B cell (primary cell): ENCODE results near the gene CPS1.

Source experiments
- EZH2 ChIP-seq: IDR thresholded peaks from 2 replicates; pipeline ENCODE4 v1.6.1; 2012; ENCODE audit warnings: borderline replicate concordance, low read depth, mild to moderate bottlenecking, moderate library complexity, low read length; ENCODE audit not compliant: insufficient read depth, poor library complexity, severe bottlenecking
- TF ChIP-seq, protein P1 (sequence below): fragments of 200-600 bp; IDR thresholded peaks from one replicate; pipeline ENCODE4 v1.8.0; 2022; ENCODE audit warnings: antibody characterized with exemption, mild to moderate bottlenecking

DNA sequence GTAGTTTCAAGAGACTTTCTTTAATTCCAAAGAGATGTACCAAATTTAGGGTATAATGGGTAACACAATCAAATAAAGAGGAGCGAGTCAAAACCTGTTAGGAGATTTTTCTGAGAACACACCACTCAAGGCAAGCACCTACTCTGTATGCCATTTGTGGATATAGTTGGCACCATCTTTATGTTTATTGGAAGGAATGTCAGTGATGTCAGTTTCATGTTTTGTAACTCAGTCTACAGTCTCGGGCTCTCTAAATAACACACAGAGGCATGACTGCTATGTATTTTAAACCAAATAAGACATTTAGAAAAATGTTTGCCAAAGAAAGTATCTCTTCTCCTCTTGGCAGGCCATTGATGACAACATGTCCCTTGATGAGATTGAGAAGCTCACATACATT, 59.7 kb downstream of the CPS1 start:
- TF ChIP-seq EZH2 = no peak
- TF ChIP-seq, protein P1, sequence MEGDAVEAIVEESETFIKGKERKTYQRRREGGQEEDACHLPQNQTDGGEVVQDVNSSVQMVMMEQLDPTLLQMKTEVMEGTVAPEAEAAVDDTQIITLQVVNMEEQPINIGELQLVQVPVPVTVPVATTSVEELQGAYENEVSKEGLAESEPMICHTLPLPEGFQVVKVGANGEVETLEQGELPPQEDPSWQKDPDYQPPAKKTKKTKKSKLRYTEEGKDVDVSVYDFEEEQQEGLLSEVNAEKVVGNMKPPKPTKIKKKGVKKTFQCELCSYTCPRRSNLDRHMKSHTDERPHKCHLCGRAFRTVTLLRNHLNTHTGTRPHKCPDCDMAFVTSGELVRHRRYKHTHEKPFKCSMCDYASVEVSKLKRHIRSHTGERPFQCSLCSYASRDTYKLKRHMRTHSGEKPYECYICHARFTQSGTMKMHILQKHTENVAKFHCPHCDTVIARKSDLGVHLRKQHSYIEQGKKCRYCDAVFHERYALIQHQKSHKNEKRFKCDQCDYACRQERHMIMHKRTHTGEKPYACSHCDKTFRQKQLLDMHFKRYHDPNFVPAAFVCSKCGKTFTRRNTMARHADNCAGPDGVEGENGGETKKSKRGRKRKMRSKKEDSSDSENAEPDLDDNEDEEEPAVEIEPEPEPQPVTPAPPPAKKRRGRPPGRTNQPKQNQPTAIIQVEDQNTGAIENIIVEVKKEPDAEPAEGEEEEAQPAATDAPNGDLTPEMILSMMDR = no peak
